GM13977 (cell line): ENCODE data around the gene MYLIP.

Source experiments
- DNase-seq: peaks from one replicate; pipeline ENCODE4 v3.0.0; 2012; ENCODE audit warnings: low spot score
- in situ Hi-C: fragments of 300-500 bp; cut with MboI; formaldehyde crosslinking; loops from one replicate; pipeline ENCODE4 v1.12.0; 2022; ENCODE audit warnings: low sequenced_read_pairs, low pct_unique_long_range_greater_than_20kb, mixed read lengths, inconsistent platforms; ENCODE audit not compliant: unreplicated experiment
- TF ChIP-seq, protein P1 (sequence below): IDR thresholded peaks from 2 replicates; pipeline ENCODE4 v1.5.1; 2012; ENCODE audit warnings: mild to moderate bottlenecking, control low read depth; ENCODE audit not compliant: insufficient read depth; ENCODE audit errors: extremely low read depth, missing control alignments

The MYLIP gene

GRCh38 chr6:16187176-16187575 is 58.3 kb downstream of the MYLIP start:
- TF ChIP-seq, protein P1, sequence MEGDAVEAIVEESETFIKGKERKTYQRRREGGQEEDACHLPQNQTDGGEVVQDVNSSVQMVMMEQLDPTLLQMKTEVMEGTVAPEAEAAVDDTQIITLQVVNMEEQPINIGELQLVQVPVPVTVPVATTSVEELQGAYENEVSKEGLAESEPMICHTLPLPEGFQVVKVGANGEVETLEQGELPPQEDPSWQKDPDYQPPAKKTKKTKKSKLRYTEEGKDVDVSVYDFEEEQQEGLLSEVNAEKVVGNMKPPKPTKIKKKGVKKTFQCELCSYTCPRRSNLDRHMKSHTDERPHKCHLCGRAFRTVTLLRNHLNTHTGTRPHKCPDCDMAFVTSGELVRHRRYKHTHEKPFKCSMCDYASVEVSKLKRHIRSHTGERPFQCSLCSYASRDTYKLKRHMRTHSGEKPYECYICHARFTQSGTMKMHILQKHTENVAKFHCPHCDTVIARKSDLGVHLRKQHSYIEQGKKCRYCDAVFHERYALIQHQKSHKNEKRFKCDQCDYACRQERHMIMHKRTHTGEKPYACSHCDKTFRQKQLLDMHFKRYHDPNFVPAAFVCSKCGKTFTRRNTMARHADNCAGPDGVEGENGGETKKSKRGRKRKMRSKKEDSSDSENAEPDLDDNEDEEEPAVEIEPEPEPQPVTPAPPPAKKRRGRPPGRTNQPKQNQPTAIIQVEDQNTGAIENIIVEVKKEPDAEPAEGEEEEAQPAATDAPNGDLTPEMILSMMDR, result no peak
- DNase-seq, result no peak
- in situ Hi-C loops, result no loop called here

DNA sequence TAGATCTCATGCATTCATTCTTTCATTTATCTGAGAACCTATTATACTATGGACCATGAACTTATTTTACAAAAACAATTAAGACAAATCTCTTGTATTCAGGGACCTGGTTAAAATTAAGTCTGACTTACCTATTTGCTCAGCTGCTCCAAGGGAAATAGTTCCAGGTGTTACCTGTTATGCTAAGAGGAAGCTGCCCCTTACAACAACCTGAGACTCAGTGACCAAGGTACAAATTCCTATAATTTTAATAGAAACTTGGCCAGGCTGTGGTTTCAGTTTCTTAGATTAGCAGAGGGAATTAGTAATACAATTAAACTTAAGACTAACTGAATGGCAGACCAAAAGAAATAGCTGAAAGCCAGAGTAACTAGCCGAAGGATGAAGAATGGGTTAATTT is 61.3 kb downstream of the MYLIP start:
- no peak for DNase-seq
- in situ Hi-C loops, result no loop called here
- TF ChIP-seq, protein P1, result no peak

- DNase-seq, result no peak
- in situ Hi-C loops, result no loop called here
- TF ChIP-seq, protein P1, result no peak
Observed at GRCh38 chr6:16196260-16196983, 67.5 kb downstream of the MYLIP start.

GRCh38 chr6:16196984-16197546 is 68.2 kb downstream of the MYLIP start:
- DNase-seq, result no peak
- in situ Hi-C loops, result no loop called here

More at GRCh38 chr6:16196984-16197546, 68.2 kb downstream of the MYLIP start:
- TF ChIP-seq, protein P1, result no peak
